K562 (cell line): Measurements from ENCODE around the gene SRL. TPM values are rescaled to one million over a fixed set of nuclear protein-coding genes. Genes with fewer than 3 reads are reported as not detected.

Experiments
- BHLHE40 ChIP-seq: IDR thresholded peaks from 2 replicates; pipeline ENCODE4 v1.6.1; 2011; ENCODE audit warnings: low read length, improper control_type of control experiment
- CBFA2T3 ChIP-seq: fragments of 450-650 bp; IDR thresholded peaks from 2 replicates; pipeline ENCODE4 v1.6.1; 2017
- CHD2 ChIP-seq: IDR thresholded peaks from 2 replicates; pipeline ENCODE4 v1.6.1; 2011; ENCODE audit warnings: low read depth, low read length
- CREB3 ChIP-seq: fragments of 450-650 bp; conservative IDR thresholded peaks from 2 replicates; pipeline ENCODE4 v1.6.1; 2016; ENCODE audit warnings: missing genetic modification characterization, low read depth, mild to moderate bottlenecking, missing compliant biosample characterization, moderate library complexity
- E2F4 ChIP-seq: sonication (generic); formaldehyde crosslinking; IDR thresholded peaks from 2 replicates; pipeline ENCODE4 v1.8.0; 2022; ENCODE audit warnings: mild to moderate bottlenecking, low read depth, missing genetic modification reagents
- GATAD2A ChIP-seq: fragments of 450-650 bp; IDR thresholded peaks from 2 replicates; pipeline ENCODE4 v1.6.1; 2017
- HDAC8 ChIP-seq: fragments of 450-650 bp; IDR thresholded peaks from 2 replicates; pipeline ENCODE4 v1.6.1; 2016; ENCODE audit warnings: mild to moderate bottlenecking, missing genetic modification characterization, moderate library complexity, missing compliant biosample characterization
- HMGN3 ChIP-seq: IDR thresholded peaks from 2 replicates; pipeline ENCODE4 v1.6.1; 2011; ENCODE audit warnings: borderline replicate concordance, low read depth, mild to moderate bottlenecking, mixed read lengths, low read length; ENCODE audit not compliant: insufficient read length; ENCODE audit errors: extremely low read depth
- HNRNPLL ChIP-seq: fragments of 200-400 bp; formaldehyde crosslinking; IDR thresholded peaks from 2 replicates; pipeline ENCODE4 v1.6.1; 2017; ENCODE audit warnings: low read length, low read depth, mild to moderate bottlenecking; ENCODE audit not compliant: poor library complexity, severe bottlenecking
- IRF9 ChIP-seq: fragments of 450-650 bp; IDR thresholded peaks from 2 replicates; pipeline ENCODE4 v1.6.1; 2016; ENCODE audit warnings: missing biosample characterization, missing genetic modification characterization
- JUND ChIP-seq, 2 experiments: IDR thresholded peaks; 2 replicates in 1 of 2; 3 replicates in 1 of 2; pipeline ENCODE4 v1.6.1; 2011; ENCODE audit warnings: borderline replicate concordance in 2 of 2, low read depth in 2 of 2, low read length in 2 of 2, improper control_type of control experiment in 1 of 2, missing biosample characterization in 1 of 2, missing genetic modification characterization in 1 of 2, missing genetic modification reagents in 1 of 2
- KLF13 ChIP-seq: fragments of 450-650 bp; IDR thresholded peaks from 2 replicates; pipeline ENCODE4 v1.6.1; 2016; ENCODE audit warnings: missing genetic modification characterization, low read depth, mild to moderate bottlenecking, missing compliant biosample characterization, moderate library complexity, borderline replicate concordance
- L3MBTL2 ChIP-seq: fragments of 450-650 bp; IDR thresholded peaks from 2 replicates; pipeline ENCODE4 v1.6.1; 2016; ENCODE audit warnings: mild to moderate bottlenecking, moderate library complexity
- NCOA1 ChIP-seq: fragments of 450-650 bp; IDR thresholded peaks from 2 replicates; pipeline ENCODE4 v1.6.1; 2016; ENCODE audit warnings: low read depth
- POLR2A ChIP-seq: fragments of 450-650 bp; conservative IDR thresholded peaks from 2 replicates; pipeline ENCODE4 v1.6.1; 2016
- RBM22 ChIP-seq: fragments of 200-400 bp; formaldehyde crosslinking; IDR thresholded peaks from 2 replicates; pipeline ENCODE4 v1.6.1; 2018; ENCODE audit warnings: low read length, low read depth; ENCODE audit not compliant: poor library complexity, severe bottlenecking
- SOX6 ChIP-seq: fragments of 450-650 bp; IDR thresholded peaks from 2 replicates; pipeline ENCODE4 v1.6.1; 2014; ENCODE audit warnings: mild to moderate bottlenecking
- SREBF2 ChIP-seq: sonication (generic); formaldehyde crosslinking; IDR thresholded peaks from 2 replicates; pipeline ENCODE4 v1.4.0; 2020; ENCODE audit warnings: mild to moderate bottlenecking, missing genetic modification reagents
- TARDBP ChIP-seq: fragments of 450-650 bp; IDR thresholded peaks from 2 replicates; pipeline ENCODE4 v1.6.1; 2016
- TBP ChIP-seq: optimal IDR thresholded peaks from 2 replicates; pipeline ENCODE3; 2011; ENCODE audit warnings: low read depth, low read length, improper control_type of control experiment
- TCF3 ChIP-seq: sonication (generic); formaldehyde crosslinking; IDR thresholded peaks from 2 replicates; pipeline ENCODE4 v1.4.0; 2020; ENCODE audit warnings: mild to moderate bottlenecking, missing genetic modification reagents
- TCF7 ChIP-seq: sonication (generic); IDR thresholded peaks from 2 replicates; pipeline ENCODE4 v1.6.1; 2016; ENCODE audit warnings: antibody characterized with exemption, borderline replicate concordance
- ZC3H11A ChIP-seq: IDR thresholded peaks from 2 replicates; pipeline ENCODE4 v1.6.1; 2012; ENCODE audit warnings: low read depth, low read length, improper control_type of control experiment
- ZFX ChIP-seq: sonication (generic); formaldehyde crosslinking; IDR thresholded peaks from 2 replicates; pipeline ENCODE4 v1.8.0; 2022; ENCODE audit warnings: mild to moderate bottlenecking, missing genetic modification reagents, moderate library complexity
- ZNF12 ChIP-seq: sonication (generic); formaldehyde crosslinking; IDR thresholded peaks from 2 replicates; pipeline ENCODE4 v1.4.0; 2020; ENCODE audit warnings: mild to moderate bottlenecking, missing genetic modification reagents
- ZNF232 ChIP-seq: sonication (generic); formaldehyde crosslinking; IDR thresholded peaks from 2 replicates; pipeline ENCODE4 v1.8.0; 2022; ENCODE audit warnings: mild to moderate bottlenecking, missing genetic modification reagents
- ZNF668 ChIP-seq: fragments of 250-450 bp; sonication (Bioruptor Pico); IDR thresholded peaks from 2 replicates; pipeline ENCODE4 v1.8.0; 2022; ENCODE audit warnings: mild to moderate bottlenecking, inconsistent platforms
- polyA plus RNA-seq, 8 experiments: library from polyadenylated mRNA; depleted of rRNA in 4 of 8; stranded (reverse) in 5 of 8; unstranded in 3 of 8; fragments of >200 nt; fragmentation: Nextera tagmentation in 2 of 8; fragmentation: Illumina TruSeq in 1 of 8; extraction: Ambion mirVana in 2 of 8; extraction: Trizol in 1 of 8; gene quantifications; 2 replicates each; pipeline versions ENCODE4 v1.2.1 to v1.2.3, GENCODE V29; 2011 to 2014; ENCODE audit warnings: inconsistent platforms in 1 of 8, missing spikeins in 1 of 8
- total RNA-seq, 7 experiments: library from RNA; depleted of rRNA in 6 of 7; stranded (reverse); fragments of >200 nt in 6 of 7; fragmentation: Illumina TruSeq in 2 of 7; extraction: Trizol in 2 of 7; gene quantifications; 2 replicates each; pipeline versions ENCODE4 v1.2.1 to v1.2.3, GENCODE V29; 2011 to 2021; ENCODE audit warnings: low replicate concordance in 1 of 7
- TF ChIP-seq, protein P1 (sequence below): sonication (generic); formaldehyde crosslinking; IDR thresholded peaks from 2 replicates; pipeline ENCODE4 v1.9.0; 2022; ENCODE audit warnings: mild to moderate bottlenecking, missing genetic modification reagents

SRL gene
- total and polyA plus RNA-seq, 9 of the 15 experiments (the other 6 are each of a cell fraction or from before 2014, with no cell fraction given), result 0.01 TPM; not detected in 8

GRCh38 chr16:4246777-4247459 is 5.0 kb upstream of the SRL start (continued):
- TF ChIP-seq, protein P1, sequence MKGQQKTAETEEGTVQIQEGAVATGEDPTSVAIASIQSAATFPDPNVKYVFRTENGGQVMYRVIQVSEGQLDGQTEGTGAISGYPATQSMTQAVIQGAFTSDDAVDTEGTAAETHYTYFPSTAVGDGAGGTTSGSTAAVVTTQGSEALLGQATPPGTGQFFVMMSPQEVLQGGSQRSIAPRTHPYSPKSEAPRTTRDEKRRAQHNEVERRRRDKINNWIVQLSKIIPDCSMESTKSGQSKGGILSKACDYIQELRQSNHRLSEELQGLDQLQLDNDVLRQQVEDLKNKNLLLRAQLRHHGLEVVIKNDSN (CRISPR knock-in tag), result no peak
- TF ChIP-seq ZC3H11A, result no peak
- 0 out of 2 replicates have a peak, but pooled peaks have one; percentile 22 for TF ChIP-seq L3MBTL2
- no peak for TF ChIP-seq ZNF232 (CRISPR knock-in tag)
- TF ChIP-seq TCF3 (CRISPR knock-in tag), result peak; percentile 51
- no peak for TF ChIP-seq SREBF2 (CRISPR knock-in tag)
- peak; percentile 49 for TF ChIP-seq CBFA2T3
- TF ChIP-seq HNRNPLL, result no peak
- 0 out of 2 replicates have a peak, but pooled peaks have one; percentile 24 for TF ChIP-seq SOX6
- TF ChIP-seq TARDBP, result no peak
- TF ChIP-seq CREB3 (tag), result no peak
- TF ChIP-seq KLF13 (tag), result no peak
- peak; percentile 49 for TF ChIP-seq ZFX (CRISPR knock-in tag)
- TF ChIP-seq ZNF668 (CRISPR knock-in tag), result no peak
- TF ChIP-seq TBP, result no peak
- no peak for TF ChIP-seq RBM22
- TF ChIP-seq JUND (IDR thresholded peaks at IDR 0.05; ENCODE audit: borderline replicate concordance, low read depth, low read length), result 0 out of 2 replicates have a peak, but pooled peaks have one; percentile 26
- no peak; the same call in 2 of the 3 replicates for TF ChIP-seq JUND (tag; IDR thresholded peaks at IDR 0.05; ENCODE audit: borderline replicate concordance, low read depth, low read length)
- no peak for TF ChIP-seq HMGN3
- no peak for TF ChIP-seq ZNF12 (CRISPR knock-in tag)
- TF ChIP-seq GATAD2A, result no peak
- no peak for TF ChIP-seq HDAC8 (tag)
- TF ChIP-seq POLR2A, result no peak
- TF ChIP-seq BHLHE40, result peak; percentile 53; the same call in 1 of the 2 replicates
- TF ChIP-seq TCF7, result no peak
- TF ChIP-seq NCOA1, result no peak
- no peak for TF ChIP-seq E2F4 (CRISPR knock-in tag)
- TF ChIP-seq CHD2, result no peak
- TF ChIP-seq IRF9, result no peak
